ENCODE data around the gene GLYATL3. TPM values are rescaled to one million over a fixed set of nuclear protein-coding genes. Genes with fewer than 3 reads are reported as not detected.
A peak's percentile ranks its signal among the peaks of the same experiment; 100 is the strongest.
"Not testable (repeated sequence)": the region's sequence is repeated elsewhere in the genome, so short reads cannot be mapped to it uniquely, and the experiment has no call there.

GLYATL3 gene
- total RNA-seq, 2 donors from 2014 or later, result not detected

GRCh38 chr6:49462599-49462926 is 37.2 kb upstream of the GLYATL3 start:
- H3K4me1 ChIP-seq (ENCODE audit: control insufficient read depth in 1 of 2, low read depth in 2 of 2), result peaks cover 20 to 38% of the 10 kb centered on the region in 2 donors
- no peaks in the 10 kb centered on the region for H3K9me3 ChIP-seq
- H3K27me3 ChIP-seq (replicated peaks; ENCODE audit: insufficient read depth), result no peaks in the 10 kb centered on the region
- peaks cover 9% of the 10 kb centered on the region for H3K36me3 ChIP-seq
- TF ChIP-seq, protein P1, sequence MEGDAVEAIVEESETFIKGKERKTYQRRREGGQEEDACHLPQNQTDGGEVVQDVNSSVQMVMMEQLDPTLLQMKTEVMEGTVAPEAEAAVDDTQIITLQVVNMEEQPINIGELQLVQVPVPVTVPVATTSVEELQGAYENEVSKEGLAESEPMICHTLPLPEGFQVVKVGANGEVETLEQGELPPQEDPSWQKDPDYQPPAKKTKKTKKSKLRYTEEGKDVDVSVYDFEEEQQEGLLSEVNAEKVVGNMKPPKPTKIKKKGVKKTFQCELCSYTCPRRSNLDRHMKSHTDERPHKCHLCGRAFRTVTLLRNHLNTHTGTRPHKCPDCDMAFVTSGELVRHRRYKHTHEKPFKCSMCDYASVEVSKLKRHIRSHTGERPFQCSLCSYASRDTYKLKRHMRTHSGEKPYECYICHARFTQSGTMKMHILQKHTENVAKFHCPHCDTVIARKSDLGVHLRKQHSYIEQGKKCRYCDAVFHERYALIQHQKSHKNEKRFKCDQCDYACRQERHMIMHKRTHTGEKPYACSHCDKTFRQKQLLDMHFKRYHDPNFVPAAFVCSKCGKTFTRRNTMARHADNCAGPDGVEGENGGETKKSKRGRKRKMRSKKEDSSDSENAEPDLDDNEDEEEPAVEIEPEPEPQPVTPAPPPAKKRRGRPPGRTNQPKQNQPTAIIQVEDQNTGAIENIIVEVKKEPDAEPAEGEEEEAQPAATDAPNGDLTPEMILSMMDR (IDR thresholded peaks at IDR 0.05), result no peak
- ATAC-seq (ENCODE audit: insufficient number of reproducible peaks, low FRiP score, low read depth), result no peak
- no peak for DNase-seq (ENCODE audit: low spot score)
- peak overlapping the region; percentile 88 for H3K27ac ChIP-seq
- peak overlapping the region; percentile 96 for H3K4me3 ChIP-seq

DNA sequence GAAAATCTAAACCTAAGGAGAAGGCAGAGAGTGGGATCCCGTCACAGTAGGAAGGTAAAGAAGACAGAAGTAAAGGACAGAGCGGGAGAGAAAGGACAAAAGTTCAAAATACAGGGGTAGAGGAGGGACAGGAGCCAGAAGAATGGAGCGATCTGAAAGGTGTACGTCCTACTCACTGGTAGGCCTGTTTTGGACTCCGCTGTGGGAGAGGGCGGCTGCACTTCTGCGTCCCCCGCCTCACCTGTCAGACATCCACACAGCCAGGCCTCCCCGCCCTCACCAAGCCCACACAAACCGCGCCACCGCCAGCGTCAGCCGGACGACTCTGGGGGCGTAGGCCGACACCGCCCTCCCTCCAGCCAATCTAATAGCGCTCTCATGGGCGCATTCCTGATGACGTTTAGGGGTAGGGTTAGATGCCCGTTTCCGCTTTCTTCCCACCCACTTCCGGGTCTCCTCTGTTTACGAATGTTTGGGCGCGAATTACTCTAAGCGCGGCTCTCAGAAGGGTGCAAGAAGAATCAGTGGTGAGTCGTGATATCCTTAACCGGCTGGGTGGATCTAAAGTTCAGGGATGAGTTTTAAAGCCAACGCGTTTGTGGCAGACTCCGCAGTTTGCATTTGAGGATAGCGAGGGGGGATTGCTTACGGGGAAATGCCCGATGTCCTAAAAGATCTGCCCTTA is 36.7 kb upstream of the GLYATL3 start, which contains the start of the genes CENPQ and MMUT:
Gene CENPQ, plus strand, starts transcription at position 444 of the 685 bp plus-strand sequence. CDS start 6,807 bp downstream, outside the sequence.
Gene MMUT, minus strand, starts transcription at position 327 of the 685 bp plus-strand sequence. CDS start 3,787 bp downstream, outside the sequence.
- ATAC-seq (ENCODE audit: insufficient number of reproducible peaks, low FRiP score, low read depth) (peak; percentile 97), DNase-seq (ENCODE audit: low spot score) (peak; percentile 91)
- Histone ChIP-seq H3K36me3 (peaks cover 7% of the 10 kb centered on the region), H3K27me3 (replicated peaks; ENCODE audit: insufficient read depth) (no peaks in the 10 kb centered on the region), H3K4me1 (ENCODE audit: control insufficient read depth in 1 of 2, low read depth in 2 of 2) (peaks cover 20 to 38% of the 10 kb centered on the region in 2 donors), H3K9me3 (no peaks in the 10 kb centered on the region), H3K4me3 (peak within 1 kb of the TSS; percentile 96), H3K27ac (peak within 1 kb of the TSS; percentile 88)
- TF ChIP-seq, protein P1 (IDR thresholded peaks at IDR 0.05), result no peak

DNA sequence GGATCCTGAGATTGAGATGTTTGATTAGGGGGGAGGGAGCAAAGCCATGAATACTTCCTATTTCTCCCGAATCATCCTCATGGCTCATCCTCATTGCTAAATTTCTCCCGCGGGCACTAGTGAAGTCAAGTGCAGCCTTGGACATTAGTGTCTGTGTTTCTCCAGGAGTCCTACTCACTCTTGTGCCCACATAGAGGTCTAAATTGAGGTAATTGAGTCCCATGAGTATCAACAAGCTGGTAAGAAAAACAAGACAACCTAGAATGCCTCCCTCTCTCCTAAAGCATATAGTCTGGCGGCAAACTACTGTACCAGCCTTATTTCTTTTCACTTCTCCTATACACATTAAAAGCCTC is 36.1 kb upstream of the GLYATL3 start:
- no peak for DNase-seq (ENCODE audit: low spot score)
- TF ChIP-seq, protein P1 (IDR thresholded peaks at IDR 0.05), result no peak
- peaks cover 5% of the 10 kb centered on the region for H3K36me3 ChIP-seq
- ATAC-seq (ENCODE audit: insufficient number of reproducible peaks, low FRiP score, low read depth), result no peak
- H3K27me3 ChIP-seq (replicated peaks; ENCODE audit: insufficient read depth), result no peaks in the 10 kb centered on the region
- H3K27ac ChIP-seq, result peak overlapping the region; percentile 35 to 88
- no peaks in the 10 kb centered on the region for H3K9me3 ChIP-seq
- peak overlapping the region; percentile 96 for H3K4me3 ChIP-seq
- peaks cover 20 to 38% of the 10 kb centered on the region in 2 donors for H3K4me1 ChIP-seq (ENCODE audit: control insufficient read depth in 1 of 2, low read depth in 2 of 2)

DNA sequence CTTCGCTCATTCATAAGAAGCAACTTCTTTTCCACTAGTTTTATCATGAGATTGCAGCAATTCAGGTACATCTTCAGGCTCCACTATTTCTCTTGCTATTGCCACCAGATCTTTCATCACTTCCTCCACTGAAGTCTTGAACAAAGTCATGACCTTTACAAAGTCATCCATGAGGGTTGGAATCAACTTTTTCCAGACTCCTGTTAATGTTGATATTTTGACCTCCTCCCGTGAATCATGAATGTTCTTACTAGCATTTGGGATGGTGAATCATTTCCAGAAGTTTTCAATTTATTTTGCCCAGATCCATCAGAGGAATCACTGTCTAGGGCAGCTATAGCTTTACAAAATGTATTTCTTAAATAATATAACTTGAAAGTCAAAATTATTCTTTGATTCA is 35.0 kb upstream of the GLYATL3 start:
- ATAC-seq (ENCODE audit: insufficient number of reproducible peaks, low FRiP score, low read depth) (no peak), DNase-seq (ENCODE audit: low spot score) (no peak)
- peaks cover 16 to 38% of the 10 kb centered on the region in 2 donors for H3K4me1 ChIP-seq (ENCODE audit: control insufficient read depth in 1 of 2, low read depth in 2 of 2)
- H3K4me3 ChIP-seq, result no peak overlapping the region
- no peaks in the 10 kb centered on the region for H3K36me3 ChIP-seq
- no peaks in the 10 kb centered on the region for H3K9me3 ChIP-seq
- no peak overlapping the region for H3K27ac ChIP-seq
- TF ChIP-seq, protein P1 (IDR thresholded peaks at IDR 0.05), result no peak
- H3K27me3 ChIP-seq (replicated peaks; ENCODE audit: insufficient read depth), result no peaks in the 10 kb centered on the region

DNA sequence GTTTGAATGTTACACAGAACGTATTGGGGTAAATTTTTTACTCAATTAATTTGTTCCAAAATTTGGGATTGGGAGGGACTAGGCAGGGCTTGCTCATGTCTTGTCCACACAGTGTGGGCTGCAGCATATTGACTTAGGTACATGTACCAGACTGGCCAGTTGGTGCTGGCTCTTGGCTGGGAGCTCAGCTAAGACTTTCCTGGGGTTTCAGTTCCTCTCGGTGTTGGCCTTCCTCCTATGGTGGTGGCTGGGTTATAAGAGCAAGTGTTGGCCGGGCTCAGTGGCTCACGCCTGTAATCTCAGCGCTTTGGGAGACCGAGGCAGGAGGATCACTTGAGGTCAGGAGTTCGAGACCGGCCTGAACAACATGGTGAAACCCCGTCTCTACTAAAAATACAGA is 31.7 kb upstream of the GLYATL3 start:
- no peak overlapping the region for H3K27ac ChIP-seq
- TF ChIP-seq, protein P1 (IDR thresholded peaks at IDR 0.05), result no peak
- ATAC-seq (ENCODE audit: insufficient number of reproducible peaks, low FRiP score, low read depth), result no peak
- no peaks in the 10 kb centered on the region for H3K36me3 ChIP-seq
- peaks cover 5 to 15% of the 10 kb centered on the region in 2 donors for H3K4me1 ChIP-seq (ENCODE audit: control insufficient read depth in 1 of 2, low read depth in 2 of 2)
- H3K4me3 ChIP-seq, result no peak overlapping the region
- H3K27me3 ChIP-seq (replicated peaks; ENCODE audit: insufficient read depth), result no peaks in the 10 kb centered on the region
- DNase-seq (ENCODE audit: low spot score), result no peak
- H3K9me3 ChIP-seq, result no peaks in the 10 kb centered on the region

- not testable (repeated sequence) for H3K36me3 ChIP-seq; H3K4me3 ChIP-seq; ATAC-seq (ENCODE audit: insufficient number of reproducible peaks, low FRiP score, low read depth); H3K4me1 ChIP-seq (ENCODE audit: control insufficient read depth in 1 of 2, low read depth in 2 of 2); H3K27me3 ChIP-seq (replicated peaks; ENCODE audit: insufficient read depth); H3K9me3 ChIP-seq; DNase-seq (ENCODE audit: low spot score); H3K27ac ChIP-seq
Measured at GRCh38 chr6:49476564-49476963, 23.2 kb upstream of the GLYATL3 start.

All from thoracic aorta (tissue), 2 donors.